Measurements from ENCODE around the gene SLC7A7.
A peak's percentile ranks its signal among the peaks of the same experiment; 100 is the strongest.
"Not testable (repeated sequence)": the region's sequence is repeated elsewhere in the genome, so short reads cannot be mapped to it uniquely, and the experiment has no call there.

Gene SLC7A7

DNA sequence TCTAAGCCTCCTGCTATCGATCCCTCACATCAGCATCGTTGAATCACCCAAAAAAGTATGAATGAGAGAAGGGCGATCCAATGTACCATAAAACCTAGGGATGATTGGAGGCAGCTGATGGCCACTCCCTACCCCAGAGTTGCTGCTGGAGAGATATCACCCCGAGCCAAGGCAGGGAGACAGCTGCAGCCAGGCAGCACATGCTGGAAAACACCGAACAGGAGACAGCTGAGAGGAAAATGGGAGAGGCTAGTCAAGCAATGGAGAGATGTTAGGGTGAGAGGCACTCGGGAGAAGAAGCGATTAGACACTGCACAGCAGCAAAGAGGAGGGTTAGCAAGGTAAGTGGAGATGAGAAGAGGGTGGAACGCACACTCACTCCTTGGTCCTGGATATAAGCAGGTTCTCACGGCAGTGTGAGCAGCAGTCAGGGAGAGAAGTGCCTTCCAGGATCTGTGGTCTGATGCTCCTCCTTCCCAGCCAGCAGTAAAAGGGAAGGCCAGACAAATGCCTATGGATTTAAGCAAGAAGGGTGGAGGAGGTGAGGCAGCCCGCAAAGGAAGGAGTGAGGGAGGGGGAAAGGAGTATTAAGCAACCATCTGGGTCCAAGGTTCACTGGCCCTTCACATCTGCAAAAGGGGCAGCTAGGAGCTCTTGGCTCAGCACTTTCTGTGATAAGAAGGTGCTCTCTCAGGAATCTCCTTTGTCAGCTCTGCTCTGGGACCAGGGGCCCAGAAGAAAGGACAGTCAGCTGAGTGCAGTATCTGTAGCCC is at the start of gene SLC7A7:
TSS of gene SLC7A7 (minus strand) at position 495 of the 773 bp plus-strand sequence. CDS start 2,037 bp downstream, outside the sequence.
- no peak for DNase-seq

DNA sequence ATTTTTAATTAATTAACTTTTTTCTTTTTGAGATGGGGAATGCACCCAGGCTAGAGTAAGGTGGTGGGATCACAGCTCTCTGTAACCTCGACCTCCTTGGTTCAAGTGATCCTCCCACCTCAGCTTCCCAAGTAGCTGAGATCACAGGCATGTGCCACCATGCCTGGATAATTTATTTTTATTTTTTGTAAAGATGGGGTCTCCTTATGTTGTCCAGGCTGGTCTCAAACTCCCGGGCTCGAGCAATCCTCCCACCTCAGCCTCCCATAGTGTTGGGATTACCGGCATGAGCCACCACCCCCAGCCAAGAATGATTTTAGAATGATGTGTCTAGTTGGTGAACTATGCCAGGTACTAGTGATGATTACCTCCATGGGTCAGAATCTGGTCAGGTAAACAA is 49.7 kb upstream of the SLC7A7 start:
- DNase-seq: no peak

DNA sequence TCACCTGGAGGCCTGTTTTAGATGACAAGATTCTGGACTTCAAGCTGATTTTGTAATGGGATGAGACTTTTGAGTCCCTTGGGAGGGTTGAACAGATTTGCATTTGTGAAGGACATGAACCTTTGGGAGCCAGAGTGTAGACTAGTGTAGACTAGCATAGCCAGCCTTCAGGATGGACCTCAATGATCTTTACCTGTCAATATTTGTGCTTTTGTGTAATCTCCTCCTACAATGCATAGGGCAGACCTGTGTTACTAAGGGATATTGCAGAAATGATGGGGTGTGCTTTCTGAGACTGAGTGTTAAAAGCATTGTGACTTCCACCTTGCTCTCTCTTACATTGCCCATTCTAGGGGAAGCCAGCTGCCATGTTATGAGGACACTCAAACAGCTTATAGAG is 46.4 kb upstream of the SLC7A7 start:
- DNase-seq: no peak

DNA sequence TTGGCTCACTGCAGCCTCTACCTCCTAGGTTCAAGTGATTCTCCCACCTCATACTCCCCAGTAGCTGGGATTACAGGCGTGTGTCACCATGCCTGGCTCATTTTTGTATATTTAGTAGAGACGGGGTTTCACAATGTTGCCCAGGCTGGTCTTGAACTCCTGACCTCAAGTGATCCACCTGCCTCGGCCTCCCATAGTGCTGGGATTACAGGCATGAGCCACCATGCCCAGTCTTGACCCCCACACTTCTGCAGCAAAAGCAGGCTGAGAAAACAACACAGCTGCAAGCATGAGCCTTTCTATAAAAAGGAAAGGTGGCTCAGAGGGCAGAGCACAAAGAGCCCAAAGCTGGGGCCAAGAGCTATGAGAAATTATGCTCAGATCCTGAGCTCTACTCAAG is 45.1 kb upstream of the SLC7A7 start:
- not testable (repeated sequence) for DNase-seq

DNA sequence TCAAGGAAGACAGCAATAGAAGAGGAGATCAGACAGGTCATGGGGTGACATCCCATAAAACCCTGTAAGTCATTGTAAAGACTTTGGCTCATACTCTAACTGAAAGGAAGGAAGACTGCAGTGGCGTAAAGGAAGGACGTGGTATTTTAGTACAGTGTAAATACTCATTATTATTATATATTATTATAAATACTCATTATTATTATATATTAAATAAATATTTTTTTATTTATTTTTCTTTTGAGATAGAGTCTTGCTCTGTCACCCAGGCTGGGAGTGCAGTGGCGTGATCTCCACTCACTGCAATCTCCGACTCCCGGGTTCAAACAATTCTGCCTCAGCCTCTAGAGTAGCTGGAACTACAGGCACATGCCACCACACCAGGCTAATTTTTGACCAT is 41.2 kb upstream of the SLC7A7 start:
- DNase-seq: no peak

DNA sequence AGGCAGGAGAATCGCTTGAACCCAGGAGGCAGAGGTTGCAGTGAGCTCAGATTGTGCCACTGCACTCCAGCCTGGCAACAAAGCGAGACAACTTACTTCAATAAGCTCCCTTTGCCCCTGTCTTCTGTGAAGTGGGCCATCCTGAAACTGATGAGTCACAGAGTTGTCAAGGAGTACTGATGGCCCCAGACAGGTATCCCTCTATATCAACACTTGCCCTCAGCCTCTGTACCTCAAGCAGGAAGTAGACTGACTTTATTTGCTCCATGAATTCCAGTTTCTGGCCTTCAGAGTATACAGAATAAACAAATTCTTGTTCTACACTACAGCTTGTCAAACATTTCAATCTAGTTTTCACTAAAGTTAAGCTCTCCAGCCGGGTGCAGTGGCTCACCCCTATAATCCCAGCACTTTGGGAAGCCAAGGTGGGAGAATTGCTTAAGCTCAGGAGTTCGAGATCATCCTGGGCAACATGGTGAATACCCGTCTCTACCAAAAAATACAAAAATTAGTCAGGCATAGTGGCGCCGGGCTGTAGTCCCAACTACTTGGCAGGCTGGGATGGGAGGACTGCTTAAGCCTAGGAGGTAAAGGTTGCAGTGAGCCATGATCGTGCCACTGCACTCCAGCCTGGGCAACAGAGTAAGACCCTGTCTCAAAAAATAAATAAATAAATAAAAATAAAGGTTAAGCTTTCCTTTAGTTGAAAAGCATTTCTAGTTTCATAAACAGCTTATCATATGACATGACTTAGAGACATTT is 39.9 kb upstream of the SLC7A7 start:
- no peak for DNase-seq

DNA sequence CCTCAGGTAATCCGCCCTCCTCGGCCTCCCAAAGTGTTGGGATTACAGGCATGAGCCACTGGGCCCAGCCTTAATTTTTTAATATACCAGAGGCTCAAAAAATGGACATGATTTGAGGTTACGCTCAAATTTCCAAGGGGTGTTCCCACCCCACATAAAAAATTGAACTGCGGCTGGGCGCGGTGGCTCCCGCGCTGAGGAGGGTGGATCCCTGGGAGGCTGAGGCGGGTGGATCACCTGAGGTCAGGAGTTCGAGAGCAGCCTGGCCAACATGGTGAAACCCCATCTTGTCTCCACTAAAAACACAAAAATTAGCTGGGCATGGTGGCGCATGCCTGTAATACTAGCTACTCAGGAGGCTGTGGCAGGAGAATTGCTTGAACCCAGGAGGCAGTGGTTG is 39.1 kb upstream of the SLC7A7 start:
- not testable (repeated sequence) for DNase-seq

DNA sequence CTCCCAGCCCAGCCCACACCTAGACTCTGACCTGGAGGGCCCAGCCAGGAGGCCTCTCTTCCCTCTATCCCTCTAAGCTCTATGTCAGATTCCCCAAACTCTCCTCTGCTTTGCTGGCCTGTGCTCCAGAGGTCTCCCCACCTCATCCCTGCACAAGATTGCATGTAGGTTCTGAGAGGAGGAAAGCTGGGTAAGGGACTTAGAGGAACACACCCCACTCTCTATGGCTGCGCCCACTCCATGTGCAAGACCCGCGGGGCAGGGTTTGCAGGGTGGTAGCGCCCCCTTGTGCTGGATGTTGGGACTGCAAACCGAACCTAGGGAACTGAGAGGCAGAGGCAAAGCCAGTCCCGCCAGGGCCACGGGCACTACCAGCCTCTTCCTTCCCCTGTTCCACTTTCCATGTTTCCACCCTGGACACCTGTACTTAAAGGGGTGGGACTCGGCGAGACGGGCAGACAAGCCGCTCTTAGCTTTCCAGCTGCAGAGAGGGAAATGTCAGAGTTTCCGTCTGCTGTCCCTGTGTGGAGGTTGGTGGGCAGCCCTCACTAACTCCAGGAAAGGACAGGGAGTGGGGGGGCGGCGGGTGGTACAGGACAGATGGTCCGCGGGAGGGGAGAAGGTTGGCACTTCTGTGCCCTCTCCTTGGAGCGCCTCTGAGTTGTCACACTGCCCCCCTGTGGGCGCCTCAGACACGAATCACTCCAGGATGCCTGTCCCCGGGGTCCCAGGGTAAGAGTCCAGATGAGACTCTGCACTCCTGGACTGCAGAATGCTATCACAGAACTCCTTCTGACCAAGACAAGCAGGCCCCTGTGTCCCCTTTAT is 37.9 kb upstream of the SLC7A7 start:
- DNase-seq: peak; percentile 94

DNA sequence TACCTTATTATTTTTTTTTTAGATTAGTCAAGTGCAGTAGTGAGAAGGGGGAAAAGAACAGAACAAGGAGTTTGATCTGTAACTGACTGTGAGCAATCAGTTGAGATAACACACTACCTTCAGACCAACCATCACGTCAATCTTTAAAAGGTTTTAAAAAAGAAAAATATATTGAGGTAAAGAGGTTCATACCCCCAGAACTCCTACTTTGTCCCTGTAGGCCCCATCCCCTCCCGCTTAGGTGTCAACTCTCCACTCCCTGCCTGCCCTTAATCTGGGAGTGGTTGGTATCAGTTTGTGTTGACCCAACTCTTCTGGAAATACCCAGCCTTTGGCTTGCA is 37.3 kb upstream of the SLC7A7 start:
- DNase-seq: no peak

DNA sequence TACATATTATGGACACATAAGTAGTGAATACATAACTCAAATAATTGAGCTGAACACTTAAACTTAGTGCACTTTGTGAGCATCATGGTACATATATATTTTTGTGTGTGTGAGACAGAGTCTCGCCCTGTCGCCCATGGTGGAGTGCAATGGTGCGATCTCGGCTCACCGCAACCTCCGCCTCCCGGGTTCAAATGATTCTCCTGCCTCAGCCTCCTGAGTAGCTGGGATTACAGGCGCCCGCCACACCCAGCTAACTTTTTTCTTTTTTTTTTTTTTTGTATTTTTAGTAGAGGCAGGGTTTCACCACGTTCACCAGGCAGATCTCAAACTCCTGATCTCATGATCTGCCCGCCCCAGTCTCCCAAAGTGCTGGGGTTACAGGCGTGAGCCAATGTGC is 36.9 kb upstream of the SLC7A7 start:
- DNase-seq: not testable (repeated sequence)

DNA sequence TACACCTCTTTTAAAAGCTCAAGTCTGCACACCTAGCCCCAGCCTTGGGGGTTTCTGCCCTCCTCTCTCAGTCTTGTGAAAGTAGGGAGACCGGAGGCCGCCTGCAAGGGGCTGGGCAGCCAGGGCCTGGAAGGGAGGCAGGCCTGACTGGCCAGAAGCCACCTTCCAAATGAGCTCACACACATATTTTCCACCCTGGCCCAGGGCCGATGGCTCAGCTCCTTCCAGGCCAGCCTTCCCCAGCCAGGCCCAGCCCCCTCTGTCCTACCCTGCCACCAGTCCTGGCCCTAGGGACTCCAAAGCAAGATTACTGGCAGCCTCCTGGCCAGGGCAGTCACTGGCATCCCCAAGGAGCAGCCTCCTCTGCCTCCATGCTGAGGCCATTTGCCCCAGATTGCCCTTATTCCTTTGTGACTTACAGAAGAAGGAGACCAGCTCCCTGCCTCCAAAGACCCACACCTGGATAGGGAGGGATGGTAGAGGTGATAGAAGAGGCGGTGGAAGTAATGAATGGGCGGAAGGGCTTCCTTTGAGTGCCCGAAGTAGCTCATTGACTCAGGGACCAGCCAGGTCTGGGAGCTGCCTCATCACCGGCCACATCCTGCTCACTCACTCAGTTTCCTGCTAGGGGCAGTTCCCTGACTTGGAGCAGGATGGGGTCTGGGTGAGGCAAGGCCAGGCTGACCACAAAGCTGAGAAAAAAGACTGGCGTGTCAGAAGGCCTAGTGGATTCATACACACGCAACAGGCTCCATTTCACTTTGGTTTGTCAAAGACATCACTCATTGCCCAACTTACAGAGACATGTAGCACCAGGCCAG is 35.9 kb upstream of the SLC7A7 start:
- DNase-seq: no peak

DNA sequence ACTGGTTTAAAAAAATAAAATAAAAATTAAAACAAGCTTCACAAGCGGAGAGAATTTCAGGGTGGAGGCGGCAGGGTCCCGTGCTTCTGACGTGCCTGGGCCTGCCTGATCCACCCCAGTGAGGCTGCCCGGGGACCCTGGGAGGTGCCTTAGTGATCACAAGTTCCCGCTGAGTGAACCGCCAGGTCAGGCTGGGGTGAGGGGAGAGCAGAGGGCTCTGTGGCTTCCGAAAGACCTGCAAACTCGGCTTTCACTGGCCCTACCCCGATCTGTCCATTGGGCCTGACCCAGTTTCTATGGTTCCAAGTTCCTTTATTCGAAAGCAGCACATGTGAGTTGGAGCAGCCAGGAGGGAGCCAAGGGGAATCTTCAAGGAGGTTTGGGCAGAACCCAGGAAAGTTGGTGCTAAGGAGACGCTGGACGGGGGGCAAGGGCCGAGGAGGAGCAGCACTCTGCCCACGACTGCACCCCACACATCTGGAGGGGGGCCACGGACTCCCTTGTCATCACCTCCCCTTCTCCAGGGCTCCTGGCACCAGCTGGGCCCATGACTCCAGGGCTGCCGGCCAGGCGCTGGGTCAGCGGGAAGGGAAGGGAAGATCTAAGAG is 34.1 kb upstream of the SLC7A7 start:
- DNase-seq: no peak

DNA sequence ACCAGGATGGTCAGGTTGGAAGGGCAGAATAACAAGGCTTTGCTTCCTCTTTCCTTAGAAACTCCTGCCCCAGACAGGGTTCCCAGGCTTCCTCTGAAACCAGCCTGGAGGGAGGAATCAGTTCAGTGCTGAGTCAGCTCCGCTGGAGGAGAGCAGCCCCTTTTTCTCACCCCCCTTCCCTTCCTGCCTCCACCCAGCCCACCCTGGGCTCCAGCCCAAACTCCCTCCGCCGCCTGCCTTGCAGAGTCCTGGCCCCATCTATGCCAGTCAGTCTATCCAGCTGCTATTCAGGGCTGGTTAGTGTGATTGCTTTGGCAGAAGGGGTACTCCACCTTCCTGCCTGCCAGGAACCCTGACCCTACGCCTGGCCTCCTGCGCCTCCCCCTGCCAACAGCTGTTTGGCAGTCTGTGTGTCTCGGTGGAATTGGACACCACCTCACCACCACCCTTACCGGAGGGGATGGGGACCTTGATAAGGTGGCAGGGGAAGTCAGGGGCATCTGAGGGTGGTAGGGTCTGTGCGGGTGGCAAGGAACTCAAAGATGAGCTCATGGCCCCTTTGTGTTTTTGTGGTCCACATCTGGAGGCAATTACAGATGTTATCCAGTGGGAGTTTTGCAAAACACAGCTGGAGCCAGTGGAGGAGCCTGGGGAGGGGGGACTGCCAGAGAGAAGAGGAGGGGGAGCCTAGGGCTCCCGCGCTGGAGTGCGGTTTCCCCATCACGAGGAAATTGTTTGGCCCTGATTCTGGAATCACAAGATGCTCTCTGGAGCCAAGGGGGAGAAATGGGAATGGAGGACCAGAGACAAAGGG is 33.3 kb upstream of the SLC7A7 start:
- DNase-seq: peak; percentile 50

DNA sequence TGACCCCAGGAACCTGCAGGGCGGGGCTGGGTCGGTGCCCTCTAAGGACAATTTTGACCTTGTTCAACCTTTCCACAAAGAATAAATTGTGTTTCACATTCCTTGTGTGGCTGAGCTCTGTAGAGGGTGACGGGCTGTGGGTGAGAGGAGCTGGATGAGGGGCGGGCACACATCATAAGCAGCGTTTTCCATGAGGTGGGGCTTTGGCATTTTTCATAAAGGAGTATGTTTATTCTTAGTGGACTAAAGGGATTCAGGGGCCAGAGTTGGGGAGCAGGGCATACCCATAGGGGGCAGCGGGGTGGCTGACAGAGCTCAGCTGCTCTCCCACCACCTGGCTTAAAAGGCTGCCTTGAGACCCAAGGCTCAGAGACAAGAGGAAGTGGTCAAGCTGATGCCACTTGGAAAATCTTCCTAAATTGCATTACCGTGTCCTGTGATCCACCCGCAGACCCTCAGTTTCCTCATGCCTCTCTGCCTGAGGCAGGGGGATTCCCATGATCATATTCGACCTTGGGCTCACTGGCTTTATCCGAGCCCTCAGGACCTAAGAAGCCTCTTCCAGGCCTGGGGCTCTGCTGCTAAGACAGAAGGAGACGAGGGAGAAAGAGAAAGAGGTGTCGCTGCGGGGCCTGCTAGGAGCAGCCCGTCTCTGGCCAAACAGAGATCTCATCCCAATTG is 32.6 kb upstream of the SLC7A7 start:
- DNase-seq: peak; percentile 24

DNA sequence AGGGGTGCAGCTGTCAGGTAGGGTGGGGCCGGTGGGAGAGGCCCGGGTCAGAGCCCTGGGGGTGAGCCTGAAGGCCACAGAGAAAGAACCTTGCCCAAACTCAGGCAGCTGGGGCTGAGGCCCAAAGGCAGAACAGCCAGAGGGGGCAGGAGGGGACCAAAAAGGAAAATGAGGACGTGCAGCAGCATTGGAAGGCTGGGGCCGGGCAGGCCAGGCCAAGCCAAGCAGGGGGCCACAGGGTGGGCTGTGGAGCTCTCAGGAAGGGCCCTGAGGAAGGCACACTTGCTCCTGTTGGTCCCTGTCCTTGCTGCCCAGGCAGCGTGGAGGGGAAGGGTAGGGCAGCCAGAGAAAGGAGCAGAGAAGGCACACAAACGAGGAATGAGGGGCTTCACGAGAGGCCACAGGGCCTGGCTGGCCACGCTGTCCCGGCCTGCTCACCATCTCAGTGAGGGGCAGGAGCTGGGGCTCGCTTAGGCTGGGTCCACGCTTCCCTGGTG is 31.6 kb upstream of the SLC7A7 start:
- no peak for DNase-seq

DNA sequence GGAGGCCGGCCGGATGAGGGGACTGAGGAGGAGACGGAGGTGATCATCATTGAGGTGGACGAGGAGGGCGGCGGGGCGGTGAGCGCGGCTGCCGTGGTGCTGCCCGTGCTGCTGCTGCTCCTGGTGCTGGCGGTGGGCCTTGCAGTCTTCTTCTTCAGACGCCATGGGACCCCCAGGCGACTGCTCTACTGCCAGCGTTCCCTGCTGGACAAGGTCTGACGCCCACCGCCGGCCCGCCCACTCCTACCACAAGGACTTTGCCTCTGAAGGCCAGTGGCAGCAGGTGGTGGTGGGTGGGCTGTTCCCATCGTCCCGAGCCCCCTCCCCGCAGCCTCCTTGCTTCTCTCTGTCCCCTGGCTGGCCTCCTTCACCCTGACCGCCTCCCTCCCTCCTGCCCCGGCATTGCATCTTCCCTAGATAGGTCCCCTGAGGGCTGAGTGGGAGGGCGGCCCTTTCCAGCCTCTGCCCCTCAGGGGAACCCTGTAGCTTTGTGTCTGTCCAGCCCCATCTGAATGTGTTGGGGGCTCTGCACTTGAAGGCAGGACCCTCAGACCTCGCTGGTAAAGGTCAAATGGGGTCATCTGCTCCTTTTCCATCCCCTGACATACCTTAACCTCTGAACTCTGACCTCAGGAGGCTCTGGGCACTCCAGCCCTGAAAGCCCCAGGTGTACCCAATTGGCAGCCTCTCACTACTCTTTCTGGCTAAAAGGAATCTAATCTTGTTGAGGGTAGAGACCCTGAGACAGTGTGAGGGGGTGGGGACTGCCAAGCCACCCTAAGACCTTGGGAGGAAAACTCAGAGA is 30.8 kb upstream of the SLC7A7 start:
- no peak for DNase-seq

DNA sequence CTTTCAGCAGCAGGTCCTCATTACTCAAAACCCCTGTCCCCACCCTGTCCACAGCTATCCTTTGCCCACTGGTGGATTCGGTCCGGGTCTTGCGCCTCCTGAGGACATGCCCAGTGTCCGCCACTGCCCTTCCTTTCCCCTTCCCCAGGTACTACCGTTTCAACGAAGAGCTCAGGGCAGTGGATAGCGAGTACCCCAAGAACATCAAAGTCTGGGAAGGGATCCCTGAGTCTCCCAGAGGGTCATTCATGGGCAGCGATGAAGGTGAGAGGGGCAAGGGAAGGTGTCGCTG is 29.8 kb upstream of the SLC7A7 start:
- no peak for DNase-seq

DNA sequence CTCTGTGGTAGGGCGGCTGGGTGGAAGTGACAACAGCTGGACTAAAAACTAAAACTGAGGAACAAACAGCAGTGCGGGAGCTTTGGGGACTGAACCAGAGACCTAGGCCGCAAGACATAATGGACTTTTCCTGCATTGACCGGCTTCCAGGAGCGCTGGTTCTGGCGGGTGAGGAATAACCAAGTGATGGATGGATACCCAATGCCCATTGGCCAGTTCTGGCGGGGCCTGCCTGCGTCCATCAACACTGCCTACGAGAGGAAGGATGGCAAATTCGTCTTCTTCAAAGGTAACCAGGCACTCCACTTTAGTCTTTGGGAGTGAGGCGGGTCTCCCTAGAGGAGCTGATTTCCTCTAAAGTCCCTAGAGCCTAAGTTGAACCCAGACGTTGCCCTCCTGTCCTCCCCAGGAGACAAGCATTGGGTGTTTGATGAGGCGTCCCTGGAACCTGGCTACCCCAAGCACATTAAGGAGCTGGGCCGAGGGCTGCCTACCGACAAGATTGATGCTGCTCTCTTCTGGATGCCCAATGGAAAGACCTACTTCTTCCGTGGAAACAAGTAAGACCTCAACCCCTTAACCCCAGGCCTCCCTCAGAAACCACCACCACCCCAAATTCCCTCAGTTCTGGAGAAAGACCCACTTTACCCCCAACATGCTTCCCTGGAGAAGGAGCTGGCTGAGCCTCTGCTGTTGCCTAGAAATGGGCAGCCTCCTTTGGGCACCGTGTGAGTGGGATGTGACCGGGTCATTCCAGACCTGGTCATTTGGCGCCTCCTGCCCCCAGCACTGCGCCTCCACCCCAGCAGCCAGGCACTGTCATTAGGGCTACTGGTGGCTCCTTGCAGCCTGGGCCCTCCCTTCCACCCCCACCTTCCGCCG is 29.2 kb upstream of the SLC7A7 start:
- DNase-seq: no peak

Data from retina (tissue), 1 donor.